Thyroid gland (tissue), 4 donors: Measurements from ENCODE around the gene NCOA3.

ENCODE experiments used
- POLR2A ChIP-seq, 2 donors: fragments of 450-650 bp; IDR thresholded peaks; one replicate each; pipeline ENCODE4 v1.6.1; 2017; ENCODE audit warnings: antibody characterized with exemption in 2 of 2, mild to moderate bottlenecking in 2 of 2, moderate library complexity in 1 of 2
- TF ChIP-seq, protein P1 (sequence below), 6 experiments: fragments of 200-600 bp in 3 of 6; fragments of 450-650 bp in 3 of 6; sonication (generic) in 3 of 6; IDR thresholded peaks; one replicate each; pipeline ENCODE4 v1.5.1; 2016 to 2019; ENCODE audit warnings: antibody characterized with exemption in 6 of 6, mild to moderate bottlenecking in 2 of 6, inconsistent platforms in 1 of 6, moderate library complexity in 1 of 6

DNA sequence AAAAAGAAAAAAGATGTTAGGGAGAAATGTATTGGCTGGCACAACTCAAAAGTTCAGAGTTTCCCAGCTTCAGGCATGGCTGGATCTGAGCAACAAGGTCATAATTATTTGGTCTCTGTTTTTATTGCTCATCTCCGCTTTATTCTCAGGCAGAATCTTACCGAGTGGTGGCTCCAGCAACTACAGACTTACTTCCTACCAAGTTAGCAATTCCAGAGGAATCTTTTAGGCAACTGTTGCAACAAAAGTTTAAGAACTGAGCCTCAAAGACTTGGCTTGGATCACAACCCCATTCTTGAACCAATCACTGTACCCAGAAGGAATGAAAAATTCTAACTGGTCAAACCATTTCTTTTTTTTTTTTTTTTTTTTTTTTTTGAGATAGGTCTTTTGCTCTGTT lies 35.5 kb upstream of the NCOA3 start:
- TF ChIP-seq, protein P1, sequence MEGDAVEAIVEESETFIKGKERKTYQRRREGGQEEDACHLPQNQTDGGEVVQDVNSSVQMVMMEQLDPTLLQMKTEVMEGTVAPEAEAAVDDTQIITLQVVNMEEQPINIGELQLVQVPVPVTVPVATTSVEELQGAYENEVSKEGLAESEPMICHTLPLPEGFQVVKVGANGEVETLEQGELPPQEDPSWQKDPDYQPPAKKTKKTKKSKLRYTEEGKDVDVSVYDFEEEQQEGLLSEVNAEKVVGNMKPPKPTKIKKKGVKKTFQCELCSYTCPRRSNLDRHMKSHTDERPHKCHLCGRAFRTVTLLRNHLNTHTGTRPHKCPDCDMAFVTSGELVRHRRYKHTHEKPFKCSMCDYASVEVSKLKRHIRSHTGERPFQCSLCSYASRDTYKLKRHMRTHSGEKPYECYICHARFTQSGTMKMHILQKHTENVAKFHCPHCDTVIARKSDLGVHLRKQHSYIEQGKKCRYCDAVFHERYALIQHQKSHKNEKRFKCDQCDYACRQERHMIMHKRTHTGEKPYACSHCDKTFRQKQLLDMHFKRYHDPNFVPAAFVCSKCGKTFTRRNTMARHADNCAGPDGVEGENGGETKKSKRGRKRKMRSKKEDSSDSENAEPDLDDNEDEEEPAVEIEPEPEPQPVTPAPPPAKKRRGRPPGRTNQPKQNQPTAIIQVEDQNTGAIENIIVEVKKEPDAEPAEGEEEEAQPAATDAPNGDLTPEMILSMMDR (IDR thresholded peaks at IDR 0.05), result no peak
- no peak for TF ChIP-seq POLR2A (IDR thresholded peaks at IDR 0.05)
